ENCODE results near the gene SFSWAP. TPM values are rescaled to one million over a fixed set of nuclear protein-coding genes. Genes with fewer than 3 reads are reported as not detected.
A peak's percentile ranks its signal among the peaks of the same experiment; 100 is the strongest.

Gene SFSWAP
- total RNA-seq, 1 donor from 2014 or later = 21.9 TPM

GRCh38 chr12:131735153-131735456, 24.2 kb downstream of the SFSWAP start:
- Histone ChIP-seq H3K36me3 (peaks cover 76% of the 10 kb centered on the region), H3K4me1 (peaks cover 9% of the 10 kb centered on the region), H3K9me3 (replicated peaks) (no peaks in the 10 kb centered on the region), H3K27me3 (ENCODE audit: low read depth) (no peaks in the 10 kb centered on the region), H3K4me3 (no peak overlapping the region), H3K27ac (replicated peaks) (no peak overlapping the region)
- intact Hi-C loops (cut with micrococcal nuclease) = no loop called here
- no peak for DNase-seq
- no peak for TF ChIP-seq CTCF (IDR thresholded peaks at IDR 0.05; ENCODE audit: borderline replicate concordance)

- H3K27me3 ChIP-seq (ENCODE audit: low read depth) = no peaks in the 10 kb centered on the region
- H3K36me3 ChIP-seq = peaks cover 76% of the 10 kb centered on the region
- H3K4me1 ChIP-seq = peaks cover 9% of the 10 kb centered on the region
- no peak overlapping the region for H3K4me3 ChIP-seq
- no peak for DNase-seq
- intact Hi-C loops (cut with micrococcal nuclease) = no loop called here
- TF ChIP-seq CTCF (IDR thresholded peaks at IDR 0.05; ENCODE audit: borderline replicate concordance) = no peak
- H3K9me3 ChIP-seq (replicated peaks) = no peaks in the 10 kb centered on the region
- H3K27ac ChIP-seq (replicated peaks) = no peak overlapping the region
Measured at GRCh38 chr12:131735476-131736445, 24.9 kb downstream of the SFSWAP start.

- DNase-seq = no peak
- Histone ChIP-seq H3K27me3 (ENCODE audit: low read depth) (no peaks in the 10 kb centered on the region), H3K4me3 (no peak overlapping the region), H3K4me1 (peaks cover 9% of the 10 kb centered on the region), H3K36me3 (peaks cover 76% of the 10 kb centered on the region), H3K9me3 (replicated peaks) (no peaks in the 10 kb centered on the region), H3K27ac (replicated peaks) (no peak overlapping the region)
- intact Hi-C loops (cut with micrococcal nuclease) = no loop called here
- no peak for TF ChIP-seq CTCF (IDR thresholded peaks at IDR 0.05; ENCODE audit: borderline replicate concordance)
Measured at GRCh38 chr12:131736446-131737149, 25.7 kb downstream of the SFSWAP start.

- no peak for DNase-seq
- intact Hi-C loops (cut with micrococcal nuclease) = no loop called here
- H3K4me1 ChIP-seq = peaks cover 9% of the 10 kb centered on the region
- H3K27ac ChIP-seq (replicated peaks) = no peak overlapping the region
- no peak for TF ChIP-seq CTCF (IDR thresholded peaks at IDR 0.05; ENCODE audit: borderline replicate concordance)
- no peak overlapping the region for H3K4me3 ChIP-seq
- H3K36me3 ChIP-seq = peaks cover 76% of the 10 kb centered on the region
- H3K9me3 ChIP-seq (replicated peaks) = no peaks in the 10 kb centered on the region
- H3K27me3 ChIP-seq (ENCODE audit: low read depth) = no peaks in the 10 kb centered on the region
Measured at GRCh38 chr12:131737150-131737827, 26.4 kb downstream of the SFSWAP start.

DNA sequence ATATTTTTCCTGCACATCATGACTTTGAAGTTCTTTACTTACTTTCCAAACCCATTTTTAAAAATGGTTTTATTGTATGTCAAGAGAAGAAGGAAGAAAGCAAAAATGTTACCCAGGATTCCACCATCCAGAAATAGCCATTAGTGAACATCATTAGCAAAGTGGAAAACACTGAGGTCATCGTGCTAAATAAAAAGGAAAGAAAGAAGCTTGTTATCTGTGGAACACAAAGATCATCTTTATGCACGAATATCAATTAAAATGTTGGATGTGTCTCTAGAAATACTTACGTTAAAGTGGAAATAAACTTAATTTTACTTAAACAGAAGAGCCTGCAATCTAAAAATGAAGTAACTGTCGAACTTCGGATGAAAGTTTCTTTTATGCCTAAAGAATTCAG, 27.3 kb downstream of the SFSWAP start:
- no peak for TF ChIP-seq CTCF (IDR thresholded peaks at IDR 0.05; ENCODE audit: borderline replicate concordance)
- DNase-seq = no peak
- no peaks in the 10 kb centered on the region for H3K9me3 ChIP-seq (replicated peaks)
- H3K36me3 ChIP-seq = peaks cover 75% of the 10 kb centered on the region
- intact Hi-C loops (cut with micrococcal nuclease) = no loop called here
- no peaks in the 10 kb centered on the region for H3K27me3 ChIP-seq (ENCODE audit: low read depth)
- peaks cover 9% of the 10 kb centered on the region for H3K4me1 ChIP-seq
- H3K4me3 ChIP-seq = no peak overlapping the region
- H3K27ac ChIP-seq (replicated peaks) = peak overlapping the region; percentile 49
